CD1c-positive myeloid dendritic cell (primary cell): Measurements from ENCODE around the gene BNIP5.

Experiments used
- DNase-seq: peaks from one replicate; pipeline ENCODE4 v3.0.0-alpha.2; 2016; ENCODE audit errors: extremely low spot score

The BNIP5 gene

DNA sequence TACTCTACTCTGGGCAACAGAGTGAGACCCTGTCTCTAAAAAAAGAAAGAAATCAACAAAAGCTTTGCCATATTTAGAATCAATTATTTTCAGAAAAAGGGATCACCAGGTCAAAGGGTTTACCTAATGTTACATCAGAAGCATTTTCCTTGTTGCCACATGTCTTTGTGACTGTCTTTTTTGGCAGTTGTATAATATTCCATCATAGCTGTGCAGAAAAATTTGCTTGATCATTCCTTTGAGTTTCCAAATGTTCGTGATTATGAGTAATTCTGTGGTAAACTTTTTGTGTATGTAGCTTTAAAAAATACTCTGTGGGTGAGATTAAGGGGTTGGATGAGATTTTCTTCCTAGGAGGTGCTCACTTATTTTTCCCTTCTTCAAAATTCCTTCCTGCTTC lies 40.4 kb downstream of the BNIP5 start:
- DNase-seq = peak; percentile 36

DNA sequence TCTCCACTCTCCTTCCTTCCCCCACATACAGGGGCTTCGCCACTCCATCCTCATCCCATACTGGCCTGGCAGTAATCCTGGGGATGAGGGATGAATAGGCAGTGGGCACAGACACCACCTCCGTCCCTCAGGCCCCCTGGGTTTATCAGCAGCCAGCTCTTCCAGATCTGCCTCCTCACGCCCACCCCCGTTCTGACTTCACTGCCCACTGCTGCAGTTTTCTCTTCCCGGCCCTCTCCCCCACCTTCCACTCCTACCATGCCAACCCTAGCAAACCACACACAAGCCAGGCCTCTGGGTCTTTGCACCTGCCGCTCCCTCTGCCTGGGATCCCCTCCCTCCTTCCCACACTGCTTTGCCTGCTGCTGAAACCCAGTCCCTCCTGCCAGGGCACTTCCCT lies 44.5 kb downstream of the BNIP5 start:
- DNase-seq = no peak

DNA sequence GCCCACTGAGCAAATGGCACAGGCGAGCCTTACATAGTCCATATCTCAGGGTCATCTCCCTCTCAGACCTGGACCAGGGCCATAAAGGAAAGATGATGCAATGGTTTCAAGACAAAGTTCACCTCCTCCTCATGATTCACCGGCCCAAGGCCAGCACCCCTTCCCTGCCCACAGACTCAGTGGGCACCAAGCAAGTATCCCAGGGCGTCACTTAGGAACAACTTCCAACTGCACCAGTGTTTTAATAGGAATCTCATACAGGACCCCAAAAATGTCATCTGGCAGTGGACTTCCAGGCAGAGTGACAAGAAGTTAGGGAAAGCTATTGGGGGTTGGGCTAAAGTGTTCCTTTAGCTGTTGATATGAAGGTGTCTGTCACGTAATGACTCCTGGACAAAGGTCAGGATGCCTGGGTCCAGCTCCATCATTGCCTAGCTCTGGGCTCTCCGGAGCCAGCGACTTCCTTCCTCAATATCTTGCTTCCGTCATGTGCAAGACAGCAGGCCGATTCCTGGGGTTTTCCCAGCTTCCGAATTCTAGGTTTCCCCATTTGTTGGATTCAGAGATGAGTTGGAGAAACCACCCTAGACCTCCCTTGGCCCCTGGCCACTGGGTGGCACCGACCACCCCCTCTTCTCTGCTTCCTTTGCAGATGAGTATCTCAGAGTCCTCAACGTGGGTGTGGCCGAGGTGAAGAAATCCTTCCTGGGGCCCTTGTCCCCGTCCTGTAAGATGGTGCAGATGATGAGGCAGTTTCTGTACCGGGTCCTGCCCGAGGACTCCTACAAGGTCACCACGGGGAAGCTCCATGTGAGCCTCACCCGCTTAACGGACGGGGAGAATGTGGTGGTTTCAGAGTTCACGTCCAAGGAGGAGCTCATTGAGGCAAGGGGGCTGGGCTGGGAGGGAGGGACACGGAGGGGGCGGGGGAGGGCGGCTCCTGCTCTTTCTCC lies 45.7 kb downstream of the BNIP5 start:
- peak; percentile 94 for DNase-seq

DNA sequence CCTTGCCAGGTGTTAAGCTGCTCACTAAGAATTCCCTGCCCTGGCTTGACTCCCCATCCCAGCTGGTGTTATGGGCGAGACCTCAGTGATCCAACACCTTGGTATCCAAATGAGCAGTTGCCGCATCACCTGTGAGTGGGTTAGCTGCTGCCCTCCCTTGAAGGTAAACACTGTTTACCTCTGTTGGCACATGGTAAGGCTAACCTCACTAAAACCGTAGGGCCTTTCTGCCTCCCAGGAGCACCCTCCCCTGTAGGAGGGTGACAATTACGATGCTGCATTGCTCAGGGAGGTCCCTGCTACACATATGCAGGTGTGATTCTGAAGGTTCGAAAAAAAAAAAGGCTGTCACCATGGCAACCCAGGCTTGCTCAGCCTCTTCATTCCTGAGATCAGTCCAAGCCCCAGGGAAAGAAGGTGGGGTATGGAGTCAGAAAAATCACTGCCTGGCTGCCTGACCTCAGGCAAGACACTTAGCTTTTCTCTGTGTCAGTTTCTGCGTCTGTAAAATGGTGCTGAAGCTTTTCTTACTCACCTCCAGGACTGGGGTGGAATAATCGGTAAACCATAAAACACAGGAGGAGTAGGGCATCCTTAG lies 47.3 kb downstream of the BNIP5 start:
- no peak for DNase-seq

DNA sequence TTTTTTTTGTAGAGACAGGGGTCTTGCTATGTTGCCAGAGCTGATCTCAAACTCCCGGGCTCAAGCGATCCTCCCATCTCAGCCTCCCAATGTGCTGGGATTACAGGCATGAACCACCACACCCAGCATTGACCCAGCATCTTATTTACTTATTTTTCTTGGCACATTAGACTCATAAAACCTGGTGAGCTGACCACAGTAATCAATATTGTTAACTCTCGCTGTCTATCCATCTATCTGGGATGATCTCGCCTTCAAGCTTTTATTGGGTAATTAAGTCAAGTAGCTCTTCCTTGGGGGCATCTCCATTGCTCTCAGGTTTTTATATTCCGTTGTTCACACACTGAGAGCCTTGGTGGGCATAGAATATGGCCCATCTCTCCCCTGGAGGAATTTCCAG lies 49.8 kb downstream of the BNIP5 start:
- no peak for DNase-seq

DNA sequence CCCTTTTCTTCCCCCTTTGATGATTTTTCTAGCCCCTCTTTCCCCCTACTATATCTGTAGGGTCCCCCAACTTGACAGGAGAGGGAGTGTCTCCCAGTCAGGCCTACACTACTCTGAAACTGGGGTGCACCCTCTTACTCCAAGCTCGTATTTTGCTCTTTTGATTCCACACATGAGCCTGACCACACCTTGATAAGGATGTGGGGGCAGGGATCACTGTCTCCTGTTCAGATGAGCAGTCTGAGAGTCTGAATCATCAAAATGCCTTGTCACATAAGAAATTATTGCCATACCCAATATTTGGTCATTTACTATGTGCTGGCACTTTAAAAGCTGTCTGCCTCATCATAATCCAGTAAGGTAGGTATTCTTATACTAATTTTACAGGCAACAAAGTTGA lies 50.9 kb downstream of the BNIP5 start:
- DNase-seq = no peak

DNA sequence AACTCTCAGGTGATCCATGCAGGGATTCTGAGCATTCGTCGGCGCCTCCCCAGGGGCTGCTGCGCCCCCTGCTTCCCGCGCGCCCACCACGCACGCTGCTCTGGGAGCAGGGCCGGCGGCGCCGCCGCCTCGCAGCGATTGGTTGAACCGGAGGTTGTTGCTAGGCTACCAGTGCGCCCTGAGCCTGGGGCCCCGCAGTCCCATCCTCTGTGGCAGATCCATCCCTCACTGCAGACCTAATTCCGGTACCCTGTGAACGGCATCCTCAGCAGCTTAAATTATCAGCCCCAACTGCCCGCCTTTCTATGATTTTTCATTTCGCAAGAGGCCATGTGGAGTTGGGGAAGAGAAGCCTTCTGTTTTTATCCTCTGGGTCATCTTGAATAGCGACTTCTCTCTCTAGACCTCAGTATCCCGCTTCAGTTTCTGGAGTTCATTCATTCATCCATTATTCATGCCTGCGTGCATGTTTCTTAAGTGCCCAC lies 51.5 kb downstream of the BNIP5 start:
- no peak for DNase-seq

DNA sequence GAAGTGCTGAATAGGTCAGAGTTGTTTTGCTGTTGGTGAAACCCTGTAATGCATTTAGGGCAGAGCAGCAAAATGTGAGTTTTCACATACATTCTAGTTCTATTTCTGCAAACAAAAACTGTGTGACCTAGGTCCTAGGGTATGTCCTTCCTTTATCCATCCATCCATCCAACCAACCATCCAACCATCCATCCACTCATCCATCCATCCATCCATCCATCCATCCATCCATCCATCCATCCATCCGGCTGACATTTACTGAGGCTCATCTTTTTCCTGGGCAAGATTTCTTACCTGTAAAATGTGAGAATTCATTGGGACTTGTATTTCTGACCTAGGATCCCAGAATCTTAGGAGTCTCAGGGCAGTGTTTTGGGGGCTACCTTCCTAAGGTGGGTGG lies 52.3 kb downstream of the BNIP5 start:
- DNase-seq = no peak

DNA sequence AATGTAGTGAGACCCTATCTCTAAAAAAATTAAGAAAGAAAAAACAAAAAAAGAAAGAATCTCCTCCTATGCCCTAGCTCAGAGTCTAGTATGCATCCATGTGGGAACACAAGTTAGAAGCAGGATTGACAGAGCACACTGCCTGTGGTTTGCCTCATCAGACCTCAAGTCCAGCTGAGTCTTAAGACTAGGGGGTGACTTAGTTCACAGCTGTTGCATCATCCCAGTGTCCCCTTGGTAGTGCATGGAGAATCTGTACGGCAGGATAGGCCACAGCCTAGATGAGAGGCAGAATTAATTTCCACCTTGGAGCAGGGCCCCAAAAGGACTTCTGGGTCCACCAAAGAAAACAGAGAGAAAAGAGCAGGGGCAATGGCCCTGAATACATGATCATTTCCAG lies 53.1 kb downstream of the BNIP5 start:
- no peak for DNase-seq

DNA sequence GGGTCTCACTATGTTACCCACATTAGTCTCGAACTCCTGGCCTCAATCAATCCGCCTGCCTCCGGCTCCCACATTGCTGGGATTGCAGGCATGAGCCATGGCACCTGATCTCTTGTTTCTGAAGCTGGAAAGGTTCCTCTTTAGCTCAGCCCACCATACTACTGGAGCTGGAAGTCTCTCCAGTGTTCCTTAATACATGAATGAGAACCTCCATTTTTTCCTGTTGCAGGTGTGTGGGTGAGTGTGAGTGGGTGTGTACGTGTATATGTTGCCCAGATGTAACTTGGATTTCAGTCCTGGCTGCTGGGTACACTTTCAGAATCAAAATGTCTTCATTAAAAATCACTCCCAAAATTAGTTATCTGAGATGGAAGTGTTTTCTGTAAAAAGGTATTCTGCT lies 55.7 kb downstream of the BNIP5 start:
- peak; percentile 52 for DNase-seq

DNA sequence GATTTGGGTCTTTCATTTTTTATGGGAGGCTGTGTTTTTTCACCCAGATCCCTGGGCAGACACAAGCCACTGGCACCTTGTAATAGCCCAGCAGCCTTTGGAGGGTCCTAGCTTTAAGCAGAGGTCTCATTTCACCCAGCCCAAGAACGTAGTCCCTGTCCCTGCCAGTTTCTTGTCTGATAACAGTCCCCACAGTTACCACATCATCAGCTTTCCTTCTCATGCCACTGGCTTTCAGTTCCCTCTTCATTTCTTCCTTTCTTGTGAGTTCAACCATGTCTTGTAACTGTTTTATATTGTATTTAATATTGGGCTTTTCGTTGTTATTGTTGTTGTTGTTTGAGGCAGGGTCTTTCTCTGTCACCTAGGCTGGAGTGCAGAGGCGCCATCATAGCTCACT lies 56.2 kb downstream of the BNIP5 start:
- DNase-seq = peak; percentile 66

DNA sequence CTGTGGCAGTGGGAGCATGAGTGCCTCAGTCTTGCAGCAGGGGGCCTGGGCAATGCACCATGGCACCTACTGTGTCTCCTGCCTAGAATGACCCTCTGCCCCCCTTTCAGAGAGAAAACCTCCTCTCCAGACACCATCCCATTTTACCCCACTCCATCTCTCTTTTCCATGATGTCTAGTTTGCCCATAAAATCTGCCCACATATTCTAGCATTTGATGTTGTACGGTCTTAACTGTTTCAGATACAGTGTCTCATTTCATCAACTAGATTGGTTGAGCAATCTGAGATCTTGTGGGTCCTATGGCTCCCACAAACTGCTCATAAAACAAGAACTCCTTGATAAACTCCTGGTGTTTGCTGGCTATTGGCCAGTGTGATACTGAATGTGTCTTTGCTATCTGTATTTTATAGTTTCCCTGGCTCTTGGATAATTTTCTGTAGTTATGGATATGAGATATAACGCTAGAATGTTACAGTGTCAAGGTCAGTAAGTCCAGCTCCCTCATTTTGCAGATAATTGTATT lies 58.7 kb downstream of the BNIP5 start:
- no peak for DNase-seq

DNA sequence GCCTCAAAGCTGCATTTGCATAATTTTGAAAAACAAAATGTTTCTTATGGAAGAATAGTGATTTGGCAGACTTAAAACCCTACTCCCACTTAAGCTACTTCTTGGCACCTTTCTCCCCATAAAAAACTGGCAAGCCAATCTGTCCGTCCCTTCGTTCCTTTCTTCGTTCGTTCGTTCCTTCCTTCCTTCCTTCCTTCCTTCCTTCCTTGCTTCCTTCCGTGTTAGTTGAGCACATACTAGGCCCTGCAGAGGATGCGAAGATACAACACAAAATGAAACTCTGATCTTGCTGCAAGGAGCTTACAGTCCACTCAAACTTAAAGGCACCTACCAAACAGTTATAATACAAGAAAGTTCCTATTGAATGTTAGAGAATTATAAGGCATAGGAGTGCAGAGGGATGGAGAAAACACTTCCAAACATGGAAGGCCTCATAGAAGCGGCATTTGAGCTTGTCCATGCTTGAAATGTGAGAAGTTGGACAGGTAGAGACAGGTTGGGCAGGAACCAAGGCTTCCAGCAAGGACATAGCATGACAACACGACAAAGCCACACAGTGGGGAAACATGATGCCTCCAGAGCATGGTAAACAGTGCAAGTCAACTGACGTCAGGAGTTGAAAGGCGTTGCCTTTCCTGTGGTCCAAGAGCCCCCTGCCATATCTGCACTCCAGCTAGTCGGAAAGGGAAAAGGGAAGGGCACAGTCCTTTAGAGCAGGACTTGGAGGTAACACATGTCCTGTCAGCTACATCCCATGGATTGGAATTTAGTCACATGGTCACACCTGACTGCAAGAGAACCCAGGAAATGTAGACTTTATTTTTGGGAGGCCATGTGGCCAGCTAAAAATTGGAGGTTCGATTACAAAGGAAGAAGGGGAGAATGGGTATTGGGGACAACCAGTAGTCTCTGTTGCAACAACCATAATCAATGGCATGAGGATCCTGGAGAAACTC lies 59.8 kb downstream of the BNIP5 start:
- no peak for DNase-seq

DNA sequence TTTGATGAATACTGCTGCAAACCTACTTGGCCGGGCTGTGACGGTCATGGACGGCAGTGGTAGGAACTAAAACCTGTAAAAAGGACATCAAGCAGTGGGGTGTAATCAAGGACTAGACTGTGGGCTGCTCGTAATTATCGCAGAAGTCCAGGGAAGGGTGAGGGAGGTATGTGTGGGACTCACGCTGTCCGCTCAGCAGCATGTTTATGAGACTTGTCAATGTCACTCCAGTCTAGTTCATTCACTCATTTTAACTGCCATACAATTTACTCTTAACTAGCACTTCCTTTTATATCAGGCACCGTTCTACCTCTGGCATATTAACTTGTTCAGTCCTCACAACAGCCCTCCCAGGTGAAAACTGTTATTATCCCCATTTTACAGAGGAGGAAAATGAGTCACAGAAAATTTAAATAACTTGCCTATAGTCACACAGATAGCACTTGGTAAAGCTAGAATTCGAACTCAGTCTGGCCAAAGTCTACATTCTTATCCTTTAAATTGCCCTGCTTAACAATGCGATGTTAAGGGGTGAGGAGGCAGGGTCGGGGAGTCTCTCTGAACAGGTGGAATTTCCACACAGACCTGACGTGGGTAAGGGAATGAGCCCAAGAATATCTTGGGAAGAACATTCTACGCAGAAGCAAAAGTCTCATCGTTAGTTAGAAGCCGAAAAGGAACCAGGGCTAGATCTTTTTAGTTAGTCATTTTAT lies 62.7 kb downstream of the BNIP5 start:
- no peak for DNase-seq

DNA sequence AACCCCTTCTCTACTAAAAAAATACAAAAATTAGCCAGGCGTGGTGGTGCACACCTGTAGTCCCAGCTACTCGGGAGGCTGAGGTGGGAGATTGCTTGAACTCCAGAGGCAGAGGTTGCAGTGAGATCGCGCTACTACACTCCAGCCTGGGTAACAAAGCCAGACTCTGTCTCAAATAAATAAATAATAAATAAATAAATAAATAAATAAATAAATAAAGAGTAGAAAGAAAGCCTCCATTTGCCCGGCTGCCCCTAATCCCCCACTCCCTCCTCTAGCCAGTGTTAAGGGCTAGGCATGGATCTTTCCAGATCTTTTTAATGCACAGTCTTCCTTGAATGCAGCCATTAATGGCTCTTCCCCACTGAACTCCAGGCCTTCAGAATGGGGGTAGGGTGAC lies 63.6 kb downstream of the BNIP5 start:
- no peak for DNase-seq

DNA sequence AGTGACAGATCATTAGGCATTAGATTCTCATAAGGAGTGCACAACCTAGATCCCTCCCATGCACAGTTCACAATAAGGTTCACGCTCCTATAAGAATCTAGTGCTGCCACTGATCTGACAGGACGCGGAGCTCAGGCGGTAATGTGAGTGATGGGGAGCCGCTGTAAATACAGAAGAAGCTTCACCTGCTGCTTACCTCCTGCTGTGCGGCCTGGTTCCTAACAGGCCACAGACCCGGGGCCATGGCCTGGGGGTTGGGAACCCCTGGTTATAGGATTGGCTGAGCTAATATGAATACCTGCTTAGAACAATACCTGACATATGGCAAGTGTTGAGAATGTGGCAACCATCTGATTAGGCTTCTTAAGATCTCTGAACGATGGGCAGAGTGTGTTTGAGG lies 64.5 kb downstream of the BNIP5 start:
- no peak for DNase-seq

DNA sequence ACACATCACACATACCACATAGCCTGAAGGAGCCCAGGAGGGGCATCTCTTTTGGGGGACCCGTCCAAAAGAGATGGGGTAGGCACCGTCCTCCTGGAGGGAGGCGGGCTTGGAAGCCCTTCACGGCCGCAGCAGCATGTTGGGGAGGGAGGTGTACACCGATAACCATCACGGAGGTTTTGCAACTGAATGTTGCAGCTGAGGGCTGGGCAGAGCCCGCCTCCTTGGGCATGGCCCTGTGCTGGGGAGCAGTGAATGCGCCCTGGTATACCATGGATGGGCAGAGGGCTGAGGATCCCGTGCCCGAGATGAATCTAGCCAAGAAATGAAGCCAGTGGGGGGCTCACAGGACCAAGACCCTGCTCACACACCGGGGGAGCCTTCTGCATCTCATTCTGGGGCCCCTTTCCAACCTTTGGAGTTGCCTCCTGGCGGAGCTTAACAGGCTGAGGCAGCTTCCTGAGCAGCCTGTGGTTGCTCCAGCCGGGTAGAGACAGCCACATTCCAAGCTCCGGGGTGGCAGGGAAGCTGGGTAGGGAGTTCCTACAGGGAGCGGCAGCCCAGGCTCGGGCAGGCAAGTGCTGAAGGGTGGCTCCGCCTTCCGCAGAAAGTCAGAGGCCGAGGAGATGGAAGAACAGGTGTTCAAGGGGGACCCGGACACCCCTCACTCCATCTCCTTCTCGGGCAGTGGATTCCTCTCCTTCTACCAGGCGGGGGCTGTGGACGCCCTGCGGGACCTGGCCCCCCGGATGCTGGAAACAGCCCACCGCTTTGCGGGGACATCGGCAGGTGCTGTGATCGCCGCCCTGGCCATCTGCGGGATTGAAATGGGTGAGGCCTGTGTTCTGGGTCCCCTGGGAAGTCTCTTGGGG lies 66.6 kb downstream of the BNIP5 start, which contains the start of gene PNPLA1:
Gene PNPLA1 (plus strand): TSS at position 227 of the 872 bp plus-strand sequence. CDS start 400 bp downstream, at position 627.
- DNase-seq = no peak

DNA sequence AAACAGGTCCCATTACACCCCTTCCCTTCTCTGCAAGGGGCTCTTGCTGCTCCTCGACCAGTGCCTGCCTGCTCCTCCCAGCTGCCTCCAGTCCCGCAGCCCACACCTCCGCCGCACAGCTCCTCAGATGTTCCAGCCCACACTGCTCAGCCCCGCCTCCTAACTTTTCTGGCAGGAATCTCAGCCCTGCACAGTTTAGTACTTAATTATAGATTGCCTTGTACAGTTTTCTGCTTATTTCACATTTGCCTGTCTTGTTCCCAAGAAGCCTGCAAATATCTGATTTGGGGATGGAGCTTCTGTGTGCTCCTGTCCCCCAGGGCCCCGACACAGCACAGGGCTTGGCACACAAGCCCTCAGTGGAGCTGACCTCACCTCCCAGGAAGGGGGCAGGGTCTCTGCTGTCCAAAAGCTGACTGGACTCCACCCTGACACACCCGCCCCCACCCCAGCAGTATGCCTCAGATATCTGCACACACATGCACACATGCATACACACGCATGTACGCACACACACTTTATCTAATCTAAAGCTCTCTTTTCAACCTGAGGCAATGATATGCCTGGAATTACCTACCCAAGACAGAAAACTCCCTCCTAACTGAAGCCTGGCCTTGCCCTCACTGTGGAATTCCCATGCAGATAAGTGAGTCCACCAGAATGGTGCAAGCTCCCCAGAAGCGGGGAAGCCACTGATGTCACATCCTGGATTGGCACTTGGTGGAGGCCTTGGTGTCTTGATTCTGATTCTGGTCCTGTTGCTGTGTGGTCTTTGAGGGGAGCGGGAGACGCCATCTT lies 68.0 kb downstream of the BNIP5 start:
- DNase-seq = no peak
